Fibroblast of mammary gland (primary cell): ENCODE data around the gene ZNF790.

Source experiments
- DNase-seq: peaks from one replicate; pipeline ENCODE4 v3.0.0-alpha.2; 2010; ENCODE audit warnings: low read depth
- H3K4me3 ChIP-seq: 2 replicates; pipeline ENCODE4 v1.5.1; 2011; ENCODE audit warnings: low read depth, mild to moderate bottlenecking, low read length, moderate library complexity; ENCODE audit not compliant: control insufficient read depth
- TF ChIP-seq, protein P1 (sequence below): conservative IDR thresholded peaks from 2 replicates; pipeline ENCODE4 v1.5.1; 2011; ENCODE audit warnings: low read depth, low read length, inconsistent platforms; ENCODE audit not compliant: control insufficient read depth, insufficient read depth

The ZNF790 gene

GRCh38 chr19:36837906-36838783 lies at the start of gene ZNF790:
Gene ZNF790 (minus strand): TSS chr19:36838387. CDS start chr19:36825619, 12,768 bp downstream.
- peak; percentile 91 for DNase-seq
- H3K4me3 ChIP-seq, result peak within 1 kb of the TSS; percentile 88
- TF ChIP-seq, protein P1, sequence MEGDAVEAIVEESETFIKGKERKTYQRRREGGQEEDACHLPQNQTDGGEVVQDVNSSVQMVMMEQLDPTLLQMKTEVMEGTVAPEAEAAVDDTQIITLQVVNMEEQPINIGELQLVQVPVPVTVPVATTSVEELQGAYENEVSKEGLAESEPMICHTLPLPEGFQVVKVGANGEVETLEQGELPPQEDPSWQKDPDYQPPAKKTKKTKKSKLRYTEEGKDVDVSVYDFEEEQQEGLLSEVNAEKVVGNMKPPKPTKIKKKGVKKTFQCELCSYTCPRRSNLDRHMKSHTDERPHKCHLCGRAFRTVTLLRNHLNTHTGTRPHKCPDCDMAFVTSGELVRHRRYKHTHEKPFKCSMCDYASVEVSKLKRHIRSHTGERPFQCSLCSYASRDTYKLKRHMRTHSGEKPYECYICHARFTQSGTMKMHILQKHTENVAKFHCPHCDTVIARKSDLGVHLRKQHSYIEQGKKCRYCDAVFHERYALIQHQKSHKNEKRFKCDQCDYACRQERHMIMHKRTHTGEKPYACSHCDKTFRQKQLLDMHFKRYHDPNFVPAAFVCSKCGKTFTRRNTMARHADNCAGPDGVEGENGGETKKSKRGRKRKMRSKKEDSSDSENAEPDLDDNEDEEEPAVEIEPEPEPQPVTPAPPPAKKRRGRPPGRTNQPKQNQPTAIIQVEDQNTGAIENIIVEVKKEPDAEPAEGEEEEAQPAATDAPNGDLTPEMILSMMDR, result no peak

- DNase-seq, result no peak
- H3K4me3 ChIP-seq, result no peak overlapping the region
- TF ChIP-seq, protein P1, result no peak
Measured at GRCh38 chr19:36876993-36877938, 39.1 kb upstream of the ZNF790 start.

DNA sequence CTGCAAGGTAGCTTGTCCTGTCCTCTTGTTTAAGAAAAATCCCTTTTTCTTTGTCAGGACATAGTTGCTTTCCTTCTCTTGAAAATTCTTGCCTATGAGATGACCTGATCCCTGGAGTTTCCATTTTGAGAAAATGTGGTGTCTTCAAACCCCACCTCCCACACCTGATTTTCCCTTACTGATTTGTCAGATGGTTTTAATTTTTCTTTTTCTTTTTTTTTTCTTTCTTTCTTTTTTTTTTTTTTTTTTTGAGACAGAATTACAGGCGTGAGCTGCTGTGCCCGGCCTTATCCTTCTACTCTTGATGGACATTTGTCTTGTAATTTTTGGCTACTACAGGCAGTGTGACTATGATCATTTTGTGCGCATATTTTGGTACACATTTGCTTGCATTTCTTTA lies 13.7 kb upstream of the ZNF790 start:
- DNase-seq, result no peak
- no peak overlapping the region for H3K4me3 ChIP-seq
- TF ChIP-seq, protein P1, result no peak

DNA sequence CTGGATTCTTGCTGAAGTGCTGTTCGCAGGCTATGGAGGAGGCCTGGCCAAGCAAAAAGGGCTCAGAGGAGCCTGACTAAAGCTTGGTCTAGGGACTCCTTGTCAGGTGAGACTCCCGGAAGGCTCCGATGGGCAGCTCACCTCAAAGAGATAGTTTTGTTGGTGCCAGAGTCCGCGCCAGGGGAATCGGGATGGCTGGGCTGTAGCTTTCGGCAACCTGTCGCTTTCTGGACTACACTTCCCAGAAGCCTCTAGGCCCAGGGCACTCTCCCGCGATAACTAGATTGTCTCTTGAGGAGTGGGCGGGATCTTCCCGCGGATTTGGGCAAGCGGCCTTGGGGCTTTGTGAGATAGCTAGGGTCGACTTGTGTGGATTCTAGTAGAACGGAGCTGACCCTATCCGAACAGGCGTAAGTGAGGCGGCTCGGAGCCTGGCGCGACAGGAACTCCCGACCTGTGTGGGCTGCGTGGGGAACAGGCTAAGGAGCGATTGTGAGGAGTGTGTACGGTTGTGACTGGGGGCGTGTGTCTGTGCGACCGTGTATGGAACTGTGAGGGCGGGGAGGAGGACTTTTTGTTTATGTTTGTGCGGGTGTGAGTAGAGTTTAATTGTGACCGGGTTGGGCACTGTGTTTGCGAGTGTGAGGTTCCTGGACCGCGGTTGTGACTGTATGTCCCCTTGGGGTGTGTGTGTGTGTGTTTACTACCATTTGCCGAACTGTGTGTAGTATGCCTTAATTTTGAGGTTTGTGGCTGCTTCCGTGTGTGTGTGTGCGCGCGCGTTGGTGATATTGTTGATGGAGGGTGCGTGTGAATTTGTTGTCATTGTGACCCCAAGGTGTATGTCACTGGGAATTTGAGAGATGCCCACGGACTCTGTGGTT lies 12.6 kb upstream of the ZNF790 start, which contains the start of gene ZNF345:
Gene ZNF345, plus strand, starts transcription at position 318 of the 884 bp plus-strand sequence. CDS start 25,955 bp downstream, outside the sequence.
- DNase-seq, result peak; percentile 94
- TF ChIP-seq, protein P1, result no peak
- peak within 1 kb of the TSS; percentile 98 for H3K4me3 ChIP-seq

- H3K4me3 ChIP-seq, result peak overlapping the region; percentile 98
- TF ChIP-seq, protein P1, result no peak
- peak; percentile 89 for DNase-seq
Measured at GRCh38 chr19:36849701-36850558, 11.7 kb upstream of the ZNF790 start.
